Astrocyte (in vitro differentiated cells and primary cell): Measurements from ENCODE around the gene PCDHA1. TPM values are rescaled to one million over a fixed set of nuclear protein-coding genes. Genes with fewer than 3 reads are reported as not detected.

Experiments used
- DNase-seq: peaks from one replicate; pipeline ENCODE4 v3.0.0-alpha.2; 2010; ENCODE audit warnings: low read depth
- FAIRE-seq: peaks from 2 replicates; lab custom pipeline; 2011; peaks lifted over from hg19 to GRCh38; lab: Jason Lieb, UNC
- H2AFZ ChIP-seq: 2 replicates; pipeline ENCODE4 v1.6.0; 2012; ENCODE audit warnings: low read depth, low read length, inconsistent platforms
- H3K27ac ChIP-seq: 2 replicates; pipeline ENCODE4 v1.5.1; 2011; ENCODE audit warnings: low read depth, low read length, inconsistent platforms
- H3K27me3 ChIP-seq: 2 replicates; pipeline ENCODE4 v1.6.0; 2011; ENCODE audit warnings: low read length, inconsistent platforms; ENCODE audit not compliant: insufficient read depth
- H3K36me3 ChIP-seq: 2 replicates; pipeline ENCODE4 v1.5.1; 2011; ENCODE audit warnings: low read length, inconsistent platforms; ENCODE audit not compliant: insufficient read depth
- H3K4me1 ChIP-seq: 2 replicates; pipeline ENCODE4 v1.5.1; 2011; ENCODE audit warnings: low read length, inconsistent platforms; ENCODE audit not compliant: insufficient read depth
- H3K4me2 ChIP-seq: 2 replicates; pipeline ENCODE4 v1.6.0; 2012; ENCODE audit warnings: low read length, inconsistent platforms
- H3K4me3 ChIP-seq: 2 replicates; pipeline ENCODE4 v1.5.1; 2011; ENCODE audit warnings: low read depth, mild to moderate bottlenecking, low read length, inconsistent platforms; ENCODE audit not compliant: insufficient read depth
- H3K79me2 ChIP-seq: 2 replicates; pipeline ENCODE4 v1.6.0; 2012; ENCODE audit warnings: mild to moderate bottlenecking, low read length, inconsistent platforms; ENCODE audit not compliant: insufficient read depth
- H3K9ac ChIP-seq: 2 replicates; pipeline ENCODE4 v1.6.0; 2012; ENCODE audit warnings: mild to moderate bottlenecking, low read length, inconsistent platforms
- H3K9me3 ChIP-seq: 2 replicates; pipeline ENCODE4 v1.5.1; 2012; ENCODE audit warnings: low read depth, mild to moderate bottlenecking, low read length, inconsistent platforms; ENCODE audit not compliant: insufficient read depth
- H4K20me1 ChIP-seq: 2 replicates; pipeline ENCODE4 v1.6.0; 2012; ENCODE audit warnings: low read length, inconsistent platforms; ENCODE audit not compliant: insufficient read depth
- H3K27ac Mint-ChIP-seq: one replicate; pipeline ENCODE4 v1.8.0; 2021; ENCODE audit warnings: mild to moderate bottlenecking, mixed read lengths; ENCODE audit not compliant: unreplicated experiment
- H3K27me3 Mint-ChIP-seq: one replicate; pipeline ENCODE4 v1.8.0; 2021; ENCODE audit warnings: low read depth, mixed read lengths; ENCODE audit not compliant: unreplicated experiment
- H3K36me3 Mint-ChIP-seq: one replicate; pipeline ENCODE4 v1.8.0; 2021; ENCODE audit warnings: low read depth, mixed read lengths; ENCODE audit not compliant: unreplicated experiment
- H3K4me1 Mint-ChIP-seq: one replicate; pipeline ENCODE4 v1.8.0; 2021; ENCODE audit warnings: low read depth, mixed read lengths; ENCODE audit not compliant: unreplicated experiment
- H3K4me3 Mint-ChIP-seq: one replicate; pipeline ENCODE4 v1.8.0; 2021; ENCODE audit warnings: mild to moderate bottlenecking, moderate library complexity, mixed read lengths; ENCODE audit not compliant: unreplicated experiment
- H3K9me3 Mint-ChIP-seq: one replicate; pipeline ENCODE4 v1.8.0; 2021; ENCODE audit warnings: mild to moderate bottlenecking, mixed read lengths; ENCODE audit not compliant: unreplicated experiment
- EZH2 ChIP-seq: IDR thresholded peaks from 2 replicates; pipeline ENCODE4 v1.6.1; 2012; ENCODE audit warnings: mild to moderate bottlenecking, low read length, inconsistent platforms; ENCODE audit not compliant: insufficient read depth
- total RNA-seq: library from RNA; stranded (reverse); gene quantifications from 2 replicates; pipeline ENCODE4 v1.2.1, GENCODE V29; 2021
- TF ChIP-seq, protein P1 (sequence below): IDR thresholded peaks from 2 replicates; pipeline ENCODE4 v1.5.1; 2011; ENCODE audit warnings: low read depth, mild to moderate bottlenecking, inconsistent platforms, low read length, moderate library complexity; ENCODE audit not compliant: insufficient read depth

PCDHA1 gene
- total RNA-seq, 1 donor from 2014 or later = not detected

DNA sequence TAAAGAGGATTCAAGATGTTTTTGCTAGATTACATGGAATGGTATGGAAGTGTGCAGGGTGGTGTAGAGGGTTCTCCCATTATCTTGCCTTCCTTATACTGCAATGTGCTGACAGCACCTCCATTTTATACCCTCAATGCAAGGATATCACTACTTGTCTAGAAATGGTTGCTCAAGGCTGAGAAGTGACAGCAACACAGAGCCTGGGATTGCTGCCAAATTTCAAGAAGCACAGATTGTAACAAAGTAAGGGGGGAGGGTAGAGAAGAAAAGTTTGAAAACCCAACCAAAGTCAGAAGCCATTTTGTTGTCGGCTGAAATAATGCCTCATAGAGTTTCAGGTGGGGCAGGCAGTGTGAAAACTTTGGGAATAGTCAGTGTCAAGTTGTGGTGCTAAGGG is 210.1 kb downstream of the PCDHA1 start:
- no peak for FAIRE-seq
- no peak overlapping the region for H3K4me2 ChIP-seq
- H3K4me1 Mint-ChIP-seq = peaks cover 2% of the 10 kb centered on the region

GRCh38 chr5:140998921-140999410 is 213.0 kb downstream of the PCDHA1 start:
- Mint-ChIP-seq H3K4me3 (no peak overlapping the region), H3K9me3 (no peaks in the 10 kb centered on the region), H3K27me3 (no peaks in the 10 kb centered on the region), H3K36me3 (no peaks in the 10 kb centered on the region), H3K4me1 (peaks cover 11% of the 10 kb centered on the region), H3K27ac (no peak overlapping the region)
- Histone ChIP-seq H3K36me3 (no peaks in the 10 kb centered on the region), H3K79me2 (no peaks in the 10 kb centered on the region), H3K9me3 (no peaks in the 10 kb centered on the region), H3K27me3 (no peaks in the 10 kb centered on the region), H3K9ac (no peak overlapping the region), H3K4me3 (no peak overlapping the region), H3K4me1 (no peaks in the 10 kb centered on the region), H2AFZ (no peak overlapping the region), H3K4me2 (no peak overlapping the region), H4K20me1 (no peaks in the 10 kb centered on the region), H3K27ac (no peak overlapping the region)
- TF ChIP-seq EZH2 = no peak
- TF ChIP-seq, protein P1, sequence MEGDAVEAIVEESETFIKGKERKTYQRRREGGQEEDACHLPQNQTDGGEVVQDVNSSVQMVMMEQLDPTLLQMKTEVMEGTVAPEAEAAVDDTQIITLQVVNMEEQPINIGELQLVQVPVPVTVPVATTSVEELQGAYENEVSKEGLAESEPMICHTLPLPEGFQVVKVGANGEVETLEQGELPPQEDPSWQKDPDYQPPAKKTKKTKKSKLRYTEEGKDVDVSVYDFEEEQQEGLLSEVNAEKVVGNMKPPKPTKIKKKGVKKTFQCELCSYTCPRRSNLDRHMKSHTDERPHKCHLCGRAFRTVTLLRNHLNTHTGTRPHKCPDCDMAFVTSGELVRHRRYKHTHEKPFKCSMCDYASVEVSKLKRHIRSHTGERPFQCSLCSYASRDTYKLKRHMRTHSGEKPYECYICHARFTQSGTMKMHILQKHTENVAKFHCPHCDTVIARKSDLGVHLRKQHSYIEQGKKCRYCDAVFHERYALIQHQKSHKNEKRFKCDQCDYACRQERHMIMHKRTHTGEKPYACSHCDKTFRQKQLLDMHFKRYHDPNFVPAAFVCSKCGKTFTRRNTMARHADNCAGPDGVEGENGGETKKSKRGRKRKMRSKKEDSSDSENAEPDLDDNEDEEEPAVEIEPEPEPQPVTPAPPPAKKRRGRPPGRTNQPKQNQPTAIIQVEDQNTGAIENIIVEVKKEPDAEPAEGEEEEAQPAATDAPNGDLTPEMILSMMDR = no peak
- FAIRE-seq (no peak), DNase-seq (no peak)

More for the DNA sequence above, 210.1 kb downstream of the PCDHA1 start:
- Histone ChIP-seq H3K4me1 (no peaks in the 10 kb centered on the region), H2AFZ (no peak overlapping the region), H4K20me1 (no peaks in the 10 kb centered on the region), H3K36me3 (no peaks in the 10 kb centered on the region), H3K9ac (no peak overlapping the region), H3K9me3 (no peaks in the 10 kb centered on the region), H3K27ac (no peak overlapping the region), H3K79me2 (no peaks in the 10 kb centered on the region), H3K27me3 (no peaks in the 10 kb centered on the region), H3K4me3 (no peak overlapping the region)
- TF ChIP-seq, protein P1 = no peak
- no peak for TF ChIP-seq EZH2
- H3K36me3 Mint-ChIP-seq = peaks cover 7% of the 10 kb centered on the region
- peak overlapping the region; percentile 29 for H3K27ac Mint-ChIP-seq
- H3K9me3 Mint-ChIP-seq = no peaks in the 10 kb centered on the region
- no peak for DNase-seq
- no peaks in the 10 kb centered on the region for H3K27me3 Mint-ChIP-seq
- no peak overlapping the region for H3K4me3 Mint-ChIP-seq

- DNase-seq (no peak), FAIRE-seq (no peak)
- H3K4me2 ChIP-seq = peak overlapping the region; percentile 76
- H3K79me2 ChIP-seq = no peaks in the 10 kb centered on the region
- peak overlapping the region; percentile 67 for H2AFZ ChIP-seq
- H3K36me3 ChIP-seq = no peaks in the 10 kb centered on the region
- peak overlapping the region; percentile 83 for H3K4me3 Mint-ChIP-seq
- H3K9me3 ChIP-seq = no peaks in the 10 kb centered on the region
- H3K27ac ChIP-seq = no peak overlapping the region
- H3K27ac Mint-ChIP-seq = peak overlapping the region; percentile 87
- no peaks in the 10 kb centered on the region for H3K4me1 ChIP-seq
- H3K4me1 Mint-ChIP-seq = peaks cover 14% of the 10 kb centered on the region
- H3K9me3 Mint-ChIP-seq = no peaks in the 10 kb centered on the region
- H4K20me1 ChIP-seq = no peaks in the 10 kb centered on the region
- H3K27me3 Mint-ChIP-seq = no peaks in the 10 kb centered on the region
- no peak overlapping the region for H3K9ac ChIP-seq
- TF ChIP-seq, protein P1 = no peak
- no peak for TF ChIP-seq EZH2
- H3K27me3 ChIP-seq = no peaks in the 10 kb centered on the region
- peak overlapping the region; percentile 23 for H3K4me3 ChIP-seq
- no peaks in the 10 kb centered on the region for H3K36me3 Mint-ChIP-seq
Observed at GRCh38 chr5:141001446-141001843, 215.5 kb downstream of the PCDHA1 start.
